Measurements from ENCODE around the gene SCMH1.
"Not testable (repeated sequence)": the region's sequence is repeated elsewhere in the genome, so short reads cannot be mapped to it uniquely, and the experiment has no call there.

SCMH1 gene

DNA sequence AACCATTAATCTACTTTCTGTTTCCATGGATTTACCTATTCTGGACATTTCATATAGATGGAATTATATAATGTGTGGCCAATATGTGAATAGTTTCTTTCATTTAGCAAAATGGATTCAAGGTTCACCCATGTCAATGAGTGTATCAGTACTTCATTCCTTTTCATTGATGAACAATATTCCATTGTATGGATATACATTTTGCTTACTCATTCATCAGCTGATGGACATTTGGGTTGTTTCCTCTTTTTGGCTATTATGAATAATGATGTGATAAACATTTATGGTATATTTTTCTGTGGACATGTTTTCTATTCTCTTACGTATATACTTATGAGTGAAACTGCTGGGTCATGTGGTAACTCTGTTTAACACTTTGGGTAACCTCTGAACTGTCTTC lies 97.8 kb downstream of the SCMH1 start:
- no peak for DNase-seq

DNA sequence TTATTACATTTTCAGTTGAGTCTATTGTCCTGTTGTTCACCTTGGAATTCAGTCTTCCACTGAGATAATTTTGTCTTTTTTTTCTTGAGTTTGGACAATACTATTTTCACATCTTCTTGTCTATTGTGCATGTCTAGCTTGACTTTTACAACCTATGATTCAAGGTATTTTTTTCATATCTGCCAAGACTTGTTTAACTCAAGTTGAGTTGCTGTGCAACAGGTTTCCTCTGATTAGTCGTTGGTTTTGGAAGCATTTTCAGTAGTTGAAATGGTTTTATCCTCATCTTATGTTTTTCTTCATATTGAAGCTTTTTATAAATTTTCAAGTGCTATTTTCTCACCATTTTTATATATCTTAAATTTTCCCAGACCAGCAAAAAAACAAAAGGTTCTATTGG lies 103.6 kb downstream of the SCMH1 start:
- no peak for DNase-seq

DNA sequence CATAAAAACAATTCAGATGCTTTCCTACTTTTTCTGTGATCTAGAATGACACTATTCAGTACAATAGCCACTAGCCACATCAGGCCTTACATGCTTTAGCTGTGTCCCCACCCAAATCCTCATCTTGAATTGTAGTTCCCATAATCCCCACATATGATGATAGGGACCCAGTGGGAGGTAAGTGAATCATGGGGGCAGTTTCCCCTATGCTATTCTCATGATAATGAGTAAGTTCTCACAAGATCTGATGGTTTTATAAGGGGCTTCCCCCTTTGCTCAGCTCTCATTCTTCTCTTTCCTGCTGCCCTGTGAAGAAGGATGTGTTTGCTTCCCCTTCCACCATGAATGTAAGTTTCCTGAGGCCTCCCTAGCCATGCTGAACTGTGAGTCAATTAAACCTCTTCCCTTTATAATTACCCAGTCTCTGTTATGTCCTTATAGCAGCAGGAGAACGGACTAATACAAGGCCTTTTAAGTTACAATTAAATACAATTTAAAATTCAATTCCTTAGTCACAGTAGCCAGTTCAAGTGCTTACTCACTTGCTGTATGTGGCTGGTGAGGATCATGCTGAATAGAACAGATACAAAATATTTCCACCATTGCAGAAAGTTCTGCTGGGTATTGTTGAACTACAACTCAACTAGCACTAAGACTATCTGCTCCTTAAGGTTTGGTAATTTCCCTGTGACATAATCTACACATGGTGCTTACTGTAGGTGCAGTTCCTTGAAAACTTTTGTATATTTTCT lies 106.7 kb downstream of the SCMH1 start:
- no peak for DNase-seq

- not testable (repeated sequence) for DNase-seq
Measured at GRCh38 chr1:41134325-41134724, 107.8 kb downstream of the SCMH1 start.

GRCh38 chr1:41122851-41123518 lies 119.1 kb downstream of the SCMH1 start:
- no peak for DNase-seq

DNA sequence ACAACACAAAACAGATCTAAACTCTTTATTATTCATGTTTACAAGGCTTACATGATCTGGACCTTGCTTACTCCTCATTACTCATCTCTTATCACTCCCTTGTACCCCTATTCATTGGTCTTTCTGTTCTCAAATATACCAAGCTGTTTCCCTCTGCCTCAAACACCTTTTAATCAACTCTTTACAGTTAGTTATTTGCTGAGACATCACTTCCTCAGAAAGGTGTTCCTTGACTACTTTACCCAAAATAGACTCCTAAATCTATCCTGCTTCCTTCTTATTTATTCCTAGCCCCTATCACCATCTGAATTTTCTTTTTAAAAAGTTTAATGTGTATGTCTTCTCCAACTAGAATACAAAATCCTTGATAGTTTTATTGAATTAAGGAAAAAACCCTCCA lies 120.0 kb downstream of the SCMH1 start:
- DNase-seq: no peak

GRCh38 chr1:41118645-41119044 lies 123.5 kb downstream of the SCMH1 start:
- DNase-seq: no peak

GRCh38 chr1:41117241-41117640 lies 124.9 kb downstream of the SCMH1 start:
- not testable (repeated sequence) for DNase-seq

- DNase-seq: no peak
Measured at GRCh38 chr1:41110736-41111135, 131.4 kb downstream of the SCMH1 start.

DNA sequence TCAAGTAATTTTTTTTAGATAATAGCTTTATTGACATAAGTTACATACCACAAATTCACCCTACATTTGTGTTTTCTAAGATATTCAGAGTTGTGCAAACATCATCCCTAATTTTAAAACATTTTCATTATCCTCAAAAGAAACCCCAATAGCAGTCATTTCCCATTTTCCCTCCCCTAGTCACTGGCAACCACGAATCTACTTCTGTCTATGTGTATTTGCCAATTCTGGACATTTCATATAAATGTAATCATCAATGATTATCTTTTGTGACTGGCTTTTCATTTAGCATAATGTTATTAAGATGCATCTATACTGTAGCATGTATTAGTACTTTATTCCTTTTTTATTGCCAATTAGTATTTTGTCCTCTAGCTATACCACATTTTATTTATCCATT lies 131.8 kb downstream of the SCMH1 start:
- no peak for DNase-seq

- DNase-seq: no peak
Measured at GRCh38 chr1:41109310-41110197, 132.6 kb downstream of the SCMH1 start.

DNA sequence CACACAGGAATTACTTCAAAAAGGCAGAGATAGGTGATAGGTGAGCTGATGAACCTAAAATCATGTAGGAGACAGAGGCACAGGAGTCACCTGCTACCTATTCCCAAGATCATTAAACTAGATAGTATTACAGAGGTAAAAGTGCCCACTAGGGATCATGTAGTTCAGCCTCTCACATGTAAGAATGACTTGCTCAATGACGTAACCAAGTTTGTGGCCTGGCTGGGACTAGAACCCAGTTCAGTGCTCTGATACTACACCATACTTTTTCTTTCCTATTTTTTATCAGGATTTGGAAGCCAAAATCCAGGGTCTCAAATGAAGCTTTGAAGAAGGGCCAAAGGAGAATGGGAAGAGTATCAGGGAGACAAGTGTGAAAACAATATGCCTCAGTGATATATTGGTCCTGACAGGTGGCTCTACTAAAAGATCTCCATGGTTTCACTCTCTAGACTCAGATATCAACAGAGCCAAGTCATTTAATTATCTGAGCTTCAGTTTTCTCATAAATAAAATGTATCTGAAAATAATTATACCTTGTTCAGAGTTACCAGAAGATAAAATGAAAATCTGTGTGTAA lies 133.3 kb downstream of the SCMH1 start:
- no peak for DNase-seq

DNA sequence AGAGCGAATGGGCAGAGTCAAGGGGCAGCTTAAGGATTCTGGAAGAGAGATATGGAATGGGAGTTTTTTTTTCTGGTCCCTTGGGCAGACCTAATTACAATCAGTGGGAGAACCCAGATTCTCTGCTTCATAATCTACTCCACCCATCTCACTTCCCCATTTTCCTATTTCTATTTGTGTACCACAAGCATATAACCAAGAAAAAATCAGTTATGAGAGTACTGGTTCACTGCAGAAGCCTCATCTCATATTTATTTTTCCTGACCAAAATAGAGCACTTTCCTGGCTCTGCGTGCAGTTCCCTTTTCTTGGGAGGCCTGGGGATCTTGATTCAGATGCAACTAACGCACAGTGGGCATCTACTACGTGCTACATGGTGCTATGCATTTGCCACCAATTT lies 138.3 kb downstream of the SCMH1 start:
- DNase-seq: no peak

DNA sequence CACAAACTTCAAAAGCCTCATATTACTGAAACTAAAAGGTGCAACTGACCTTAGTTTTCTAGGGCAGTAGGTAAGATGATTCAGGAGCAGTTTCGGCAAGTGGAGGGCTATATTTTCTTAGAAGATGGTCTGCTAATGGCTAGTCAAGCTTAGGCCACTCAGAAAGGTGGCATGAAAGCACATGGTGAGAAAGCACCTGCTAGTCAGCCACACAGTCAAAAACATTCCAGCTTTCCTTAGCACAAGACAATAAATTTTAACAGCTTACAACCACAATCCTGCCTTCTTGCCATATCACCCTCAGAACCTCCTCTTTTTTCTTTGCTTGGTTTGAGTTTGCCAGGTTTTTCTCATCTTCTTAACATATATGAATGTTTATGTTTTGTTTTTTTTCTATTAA lies 139.5 kb downstream of the SCMH1 start:
- DNase-seq: no peak

GRCh38 chr1:41101950-41102607 lies 140.0 kb downstream of the SCMH1 start:
- DNase-seq: no peak

DNA sequence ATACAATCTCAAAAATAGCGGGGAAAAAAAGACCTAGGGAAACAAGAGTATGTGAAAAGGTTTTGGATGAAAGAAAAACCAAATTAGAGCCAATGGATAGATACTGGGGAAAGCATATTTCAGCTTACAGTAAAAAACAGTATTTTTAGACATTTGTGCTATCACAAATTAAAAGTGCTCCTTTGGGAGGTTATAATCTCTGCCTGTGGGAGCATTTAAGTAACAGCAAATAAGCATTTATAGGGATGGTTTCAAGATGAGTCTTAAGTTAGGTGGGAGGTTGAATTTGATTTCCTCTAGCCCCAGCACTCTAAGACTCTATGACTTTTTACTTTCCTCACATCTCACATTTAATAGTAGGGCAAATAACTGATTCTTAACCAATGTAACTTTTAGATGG lies 141.0 kb downstream of the SCMH1 start:
- DNase-seq: no peak

- no peak for DNase-seq
Measured at GRCh38 chr1:41100170-41100569, 141.9 kb downstream of the SCMH1 start.

DNA sequence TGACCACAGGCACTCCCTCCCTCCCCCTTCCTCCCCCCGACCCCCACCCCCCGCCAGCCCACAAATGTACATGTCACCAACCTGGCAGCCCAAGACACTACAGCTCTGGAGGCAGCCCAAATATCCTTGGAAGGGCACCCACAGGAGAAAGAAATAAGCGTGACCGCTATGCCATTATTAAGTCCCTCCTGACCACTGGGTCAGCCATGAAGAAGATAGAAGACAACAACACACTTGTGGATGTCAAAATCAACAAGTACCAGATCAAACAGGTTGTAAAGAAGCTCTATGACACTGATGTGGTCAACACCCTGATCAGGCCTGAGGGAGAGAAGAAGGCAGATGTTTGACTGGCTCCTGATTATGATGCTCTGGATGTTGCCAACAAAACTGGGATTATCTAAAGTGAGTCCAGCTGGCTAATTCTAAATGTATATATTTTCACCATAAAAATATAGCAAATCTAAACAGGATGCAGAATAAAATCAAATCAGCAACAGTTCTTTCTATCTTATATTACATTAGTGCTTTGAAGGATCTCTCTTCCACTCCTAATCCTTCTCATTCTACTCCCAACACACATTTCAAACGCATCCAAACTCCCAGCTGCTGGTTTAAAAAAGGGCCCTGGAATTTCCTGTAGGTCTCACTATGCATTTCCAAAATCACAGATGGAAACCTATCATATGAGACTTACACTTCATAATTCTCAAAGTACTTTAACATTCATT lies 143.2 kb downstream of the SCMH1 start:
- DNase-seq: no peak

GRCh38 chr1:41097105-41097504 lies 145.0 kb downstream of the SCMH1 start:
- no peak for DNase-seq

- no peak for DNase-seq
Measured at GRCh38 chr1:41093826-41094225, 148.3 kb downstream of the SCMH1 start.

- DNase-seq: no peak
Measured at GRCh38 chr1:41086921-41087320, 155.2 kb downstream of the SCMH1 start.

DNA sequence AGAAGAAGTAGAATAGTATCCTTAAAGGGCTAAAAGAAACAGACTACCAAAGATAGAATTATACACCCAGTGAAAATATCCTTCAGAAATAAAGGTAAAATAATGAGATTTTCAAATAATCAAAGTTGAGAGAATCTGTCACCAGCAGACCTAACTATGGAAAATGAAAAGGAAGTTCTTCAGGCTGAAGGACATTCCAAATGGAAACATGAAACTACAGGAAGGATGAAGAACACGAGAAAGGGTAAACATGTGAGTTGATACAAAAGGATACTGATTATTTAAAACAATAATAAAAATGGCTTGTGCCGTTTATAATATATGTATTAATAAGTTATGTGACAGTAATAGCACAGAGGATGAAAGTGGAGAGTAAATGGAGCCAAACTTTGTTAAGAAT lies 163.5 kb downstream of the SCMH1 start:
- no peak for DNase-seq
